Mucosa of stomach (tissue), 1 donor: ENCODE results near the gene MAGI1.

Experiments
- H3K27me3 ChIP-seq: one replicate; pipeline ENCODE4 v1.7.0; 2013; ENCODE audit warnings: mild to moderate bottlenecking, low read length; ENCODE audit not compliant: control insufficient read depth, insufficient read depth
- H3K36me3 ChIP-seq: one replicate; pipeline ENCODE4 v1.7.0; 2013; ENCODE audit warnings: low read length; ENCODE audit not compliant: control insufficient read depth, insufficient read depth
- H3K4me1 ChIP-seq: one replicate; pipeline ENCODE4 v1.7.0; 2013; ENCODE audit warnings: mild to moderate bottlenecking, low read length; ENCODE audit not compliant: control insufficient read depth, insufficient read depth
- H3K4me3 ChIP-seq: one replicate; pipeline ENCODE4 v1.7.0; 2013; ENCODE audit warnings: low read length
- H3K9ac ChIP-seq: one replicate; pipeline ENCODE4 v1.7.0; 2013; ENCODE audit warnings: mild to moderate bottlenecking, low read length, moderate library complexity
- H3K9me3 ChIP-seq: one replicate; pipeline ENCODE4 v1.7.0; 2013; ENCODE audit warnings: mild to moderate bottlenecking, low read length, moderate library complexity; ENCODE audit not compliant: control insufficient read depth
- donor health status: Pancreatic carcinoma.

MAGI1 gene

DNA sequence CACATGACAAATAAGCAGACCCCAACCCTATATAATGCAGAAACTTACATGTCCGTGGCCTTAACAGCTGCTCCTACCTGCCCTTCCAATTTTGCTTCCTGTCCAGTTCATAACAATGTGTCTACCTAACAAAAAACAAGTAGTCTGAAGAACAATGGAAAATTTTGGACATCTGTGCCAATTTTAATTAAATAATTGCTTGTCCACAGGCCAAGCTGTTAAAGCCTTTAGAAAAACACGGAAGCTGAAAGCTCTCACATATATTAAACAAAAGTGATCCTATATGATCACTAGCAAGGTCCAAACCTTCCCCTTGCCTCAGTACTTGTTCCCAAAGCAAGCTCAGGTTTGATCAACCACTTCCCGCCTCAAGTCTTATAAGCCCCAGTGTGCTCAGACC, 37.1 kb downstream of the MAGI1 start:
- no peak overlapping the region for H3K4me3 ChIP-seq
- H3K4me1 ChIP-seq, result peaks cover 11% of the 10 kb centered on the region
- no peaks in the 10 kb centered on the region for H3K9me3 ChIP-seq

GRCh38 chr3:66000506-66000905, 38.2 kb downstream of the MAGI1 start:
- Histone ChIP-seq H3K4me3 (no peak overlapping the region), H3K9me3 (no peaks in the 10 kb centered on the region), H3K36me3 (no peaks in the 10 kb centered on the region), H3K4me1 (peaks cover 11% of the 10 kb centered on the region), H3K27me3 (no peaks in the 10 kb centered on the region), H3K9ac (no peak overlapping the region)

More for the DNA sequence above, 37.1 kb downstream of the MAGI1 start:
- H3K27me3 ChIP-seq, result no peaks in the 10 kb centered on the region
- H3K36me3 ChIP-seq, result no peaks in the 10 kb centered on the region
- no peak overlapping the region for H3K9ac ChIP-seq

- Histone ChIP-seq H3K4me3 (no peak overlapping the region), H3K36me3 (no peaks in the 10 kb centered on the region), H3K9ac (no peak overlapping the region), H3K27me3 (no peaks in the 10 kb centered on the region), H3K4me1 (peaks cover 14% of the 10 kb centered on the region), H3K9me3 (no peaks in the 10 kb centered on the region)
Measured at GRCh38 chr3:65999606-66000005, 39.1 kb downstream of the MAGI1 start.

DNA sequence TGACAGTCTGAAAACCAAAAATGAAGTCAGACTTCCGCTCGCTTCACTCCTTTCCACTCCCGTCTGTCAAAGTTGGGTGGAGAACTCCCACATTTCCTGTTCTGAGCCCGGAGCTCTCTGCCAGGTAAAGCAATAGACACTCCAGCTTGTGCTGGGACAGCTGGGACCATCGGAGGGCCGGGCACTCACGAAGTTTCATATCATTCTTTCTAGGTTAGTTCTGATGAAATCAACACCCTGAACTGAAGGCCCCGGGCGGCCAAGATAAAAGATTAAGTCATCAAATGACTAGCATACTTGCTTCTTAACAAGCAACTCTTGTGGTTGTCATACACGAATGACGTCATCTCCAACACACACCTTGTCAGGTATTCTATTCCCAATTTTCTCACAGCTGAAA, 42.1 kb downstream of the MAGI1 start:
- Histone ChIP-seq H3K27me3 (no peaks in the 10 kb centered on the region), H3K9me3 (no peaks in the 10 kb centered on the region), H3K4me1 (peaks cover 4% of the 10 kb centered on the region), H3K9ac (no peak overlapping the region), H3K36me3 (no peaks in the 10 kb centered on the region), H3K4me3 (no peak overlapping the region)

- Histone ChIP-seq H3K36me3 (no peaks in the 10 kb centered on the region), H3K27me3 (no peaks in the 10 kb centered on the region), H3K4me1 (peaks cover 3% of the 10 kb centered on the region), H3K4me3 (no peak overlapping the region), H3K9ac (no peak overlapping the region), H3K9me3 (no peaks in the 10 kb centered on the region)
Measured at GRCh38 chr3:65995515-65995914, 43.2 kb downstream of the MAGI1 start.

- H3K4me3 ChIP-seq, result no peak overlapping the region
- no peak overlapping the region for H3K9ac ChIP-seq
- H3K4me1 ChIP-seq, result peaks cover 3% of the 10 kb centered on the region
- H3K36me3 ChIP-seq, result no peaks in the 10 kb centered on the region
- no peaks in the 10 kb centered on the region for H3K9me3 ChIP-seq
- no peaks in the 10 kb centered on the region for H3K27me3 ChIP-seq
Measured at GRCh38 chr3:65995030-65995429, 43.7 kb downstream of the MAGI1 start.

DNA sequence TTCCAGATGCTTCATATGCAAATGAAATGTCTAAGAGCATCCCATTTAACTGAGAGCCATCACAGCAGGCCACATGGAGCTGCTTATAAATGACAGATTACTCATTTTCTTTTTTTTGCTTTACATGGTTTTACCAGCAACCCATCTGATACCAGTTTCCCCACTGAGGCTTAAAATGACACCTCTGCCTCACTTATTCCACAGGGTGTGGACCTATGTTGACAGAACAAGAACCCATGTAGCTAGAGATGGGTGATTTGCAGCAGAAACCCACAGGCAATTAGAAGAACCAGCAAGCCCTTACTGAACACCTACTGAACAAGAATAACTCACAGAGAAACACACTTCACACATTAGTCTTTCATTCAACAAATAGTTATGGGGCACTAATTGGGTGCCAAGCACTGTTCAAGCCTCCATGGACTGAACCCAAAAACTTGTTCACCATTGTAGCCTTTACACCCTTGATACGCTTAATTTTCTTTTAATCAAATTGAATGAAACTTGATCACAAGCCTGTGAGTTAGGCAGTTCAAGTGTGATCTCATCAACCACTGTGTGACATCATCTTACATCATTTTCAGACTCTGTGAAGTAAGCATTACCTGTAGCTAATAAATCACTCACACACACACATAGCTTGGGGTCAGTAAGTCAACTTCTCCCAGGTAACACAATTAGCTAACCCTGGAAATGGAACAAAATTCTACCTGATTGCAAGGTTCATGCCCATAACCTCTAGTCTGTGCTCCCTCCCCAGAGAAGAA, 45.4 kb downstream of the MAGI1 start:
- no peak overlapping the region for H3K4me3 ChIP-seq

GRCh38 chr3:65992106-65992505, 46.6 kb downstream of the MAGI1 start:
- H3K4me3 ChIP-seq, result no peak overlapping the region
- H3K4me1 ChIP-seq, result peaks cover 3% of the 10 kb centered on the region
- no peak overlapping the region for H3K9ac ChIP-seq
- H3K9me3 ChIP-seq, result no peaks in the 10 kb centered on the region
- H3K36me3 ChIP-seq, result no peaks in the 10 kb centered on the region
- H3K27me3 ChIP-seq, result no peaks in the 10 kb centered on the region

More for the DNA sequence above, 45.4 kb downstream of the MAGI1 start:
- Histone ChIP-seq H3K9ac (no peak overlapping the region), H3K4me1 (peaks cover 3% of the 10 kb centered on the region), H3K36me3 (no peaks in the 10 kb centered on the region), H3K27me3 (no peaks in the 10 kb centered on the region), H3K9me3 (no peaks in the 10 kb centered on the region)

GRCh38 chr3:65988411-65989180, 50.1 kb downstream of the MAGI1 start:
- Histone ChIP-seq H3K9me3 (no peaks in the 10 kb centered on the region), H3K9ac (no peak overlapping the region), H3K4me1 (no peaks in the 10 kb centered on the region), H3K36me3 (no peaks in the 10 kb centered on the region), H3K4me3 (no peak overlapping the region), H3K27me3 (no peaks in the 10 kb centered on the region)

DNA sequence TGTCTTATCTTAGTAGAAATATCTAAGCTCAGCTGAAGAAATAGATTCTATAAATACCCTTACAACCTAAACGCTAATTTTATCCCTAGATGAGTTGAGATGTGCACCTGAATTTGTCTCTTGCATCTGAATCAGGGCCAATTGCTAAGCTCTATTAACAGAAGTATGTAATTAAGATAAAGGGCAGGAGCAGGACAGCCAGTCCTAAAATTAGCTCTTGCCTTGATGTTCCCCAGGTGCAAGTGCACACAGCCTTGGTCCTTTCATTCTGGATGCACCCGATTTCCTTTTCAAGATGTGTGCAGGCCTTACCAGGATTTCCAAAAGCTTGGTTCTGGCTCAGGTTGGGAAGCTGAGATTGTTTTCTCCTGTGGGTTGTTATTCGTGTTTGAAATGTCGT, 52.4 kb downstream of the MAGI1 start:
- Histone ChIP-seq H3K4me1 (no peaks in the 10 kb centered on the region), H3K27me3 (no peaks in the 10 kb centered on the region), H3K36me3 (no peaks in the 10 kb centered on the region), H3K9me3 (no peaks in the 10 kb centered on the region), H3K9ac (no peak overlapping the region), H3K4me3 (no peak overlapping the region)

- no peak overlapping the region for H3K9ac ChIP-seq
- H3K9me3 ChIP-seq, result no peaks in the 10 kb centered on the region
- no peaks in the 10 kb centered on the region for H3K27me3 ChIP-seq
- H3K4me3 ChIP-seq, result no peak overlapping the region
- H3K4me1 ChIP-seq, result no peaks in the 10 kb centered on the region
- no peaks in the 10 kb centered on the region for H3K36me3 ChIP-seq
Measured at GRCh38 chr3:65984975-65985374, 53.7 kb downstream of the MAGI1 start.

- no peak overlapping the region for H3K4me3 ChIP-seq
- H3K9ac ChIP-seq, result no peak overlapping the region
- H3K9me3 ChIP-seq, result no peaks in the 10 kb centered on the region
- H3K36me3 ChIP-seq, result no peaks in the 10 kb centered on the region
- no peaks in the 10 kb centered on the region for H3K4me1 ChIP-seq
- no peaks in the 10 kb centered on the region for H3K27me3 ChIP-seq
Measured at GRCh38 chr3:65983100-65983499, 55.6 kb downstream of the MAGI1 start.
